ENCODE data around the gene KCNK13. TPM values are rescaled to one million over a fixed set of nuclear protein-coding genes. Genes with fewer than 3 reads are reported as not detected.

The KCNK13 gene
- total RNA-seq, 1 donor from 2014 or later = 3.2 TPM

DNA sequence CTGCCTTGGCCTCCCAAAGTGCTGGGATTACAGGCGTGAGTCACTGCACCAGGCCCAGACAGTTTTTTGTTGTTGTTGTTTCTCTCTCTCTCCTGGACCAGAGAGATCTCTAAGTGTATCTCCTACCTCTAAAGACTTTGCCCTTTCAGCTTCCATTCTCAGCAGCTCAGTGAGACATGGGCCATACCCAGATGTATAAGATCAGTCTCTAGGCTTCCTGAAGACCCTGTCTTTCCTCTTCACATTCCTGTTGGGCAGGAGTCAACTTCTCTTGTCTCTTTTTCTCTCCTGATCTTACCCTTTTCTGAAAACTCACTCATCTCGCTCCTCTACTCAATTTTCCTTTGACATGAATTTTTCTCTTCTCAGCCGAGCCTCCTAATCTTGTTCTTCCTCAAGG, 42.0 kb downstream of the KCNK13 start:
- no peaks in the 10 kb centered on the region for H3K9me3 Mint-ChIP-seq
- peak overlapping the region; percentile 66 for H3K27ac Mint-ChIP-seq
- no peak for DNase-seq (ENCODE audit: extremely low spot score, unreplicated experiment)
- no peaks in the 10 kb centered on the region for H3K27me3 Mint-ChIP-seq
- H3K36me3 Mint-ChIP-seq = no peaks in the 10 kb centered on the region
- TF ChIP-seq, protein P1, sequence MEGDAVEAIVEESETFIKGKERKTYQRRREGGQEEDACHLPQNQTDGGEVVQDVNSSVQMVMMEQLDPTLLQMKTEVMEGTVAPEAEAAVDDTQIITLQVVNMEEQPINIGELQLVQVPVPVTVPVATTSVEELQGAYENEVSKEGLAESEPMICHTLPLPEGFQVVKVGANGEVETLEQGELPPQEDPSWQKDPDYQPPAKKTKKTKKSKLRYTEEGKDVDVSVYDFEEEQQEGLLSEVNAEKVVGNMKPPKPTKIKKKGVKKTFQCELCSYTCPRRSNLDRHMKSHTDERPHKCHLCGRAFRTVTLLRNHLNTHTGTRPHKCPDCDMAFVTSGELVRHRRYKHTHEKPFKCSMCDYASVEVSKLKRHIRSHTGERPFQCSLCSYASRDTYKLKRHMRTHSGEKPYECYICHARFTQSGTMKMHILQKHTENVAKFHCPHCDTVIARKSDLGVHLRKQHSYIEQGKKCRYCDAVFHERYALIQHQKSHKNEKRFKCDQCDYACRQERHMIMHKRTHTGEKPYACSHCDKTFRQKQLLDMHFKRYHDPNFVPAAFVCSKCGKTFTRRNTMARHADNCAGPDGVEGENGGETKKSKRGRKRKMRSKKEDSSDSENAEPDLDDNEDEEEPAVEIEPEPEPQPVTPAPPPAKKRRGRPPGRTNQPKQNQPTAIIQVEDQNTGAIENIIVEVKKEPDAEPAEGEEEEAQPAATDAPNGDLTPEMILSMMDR (conservative IDR thresholded peaks at IDR 0.05) = no peak
- H3K4me1 Mint-ChIP-seq (ENCODE audit: unreplicated experiment) = no peaks in the 10 kb centered on the region
- peak overlapping the region; percentile 8 for H3K4me3 Mint-ChIP-seq

DNA sequence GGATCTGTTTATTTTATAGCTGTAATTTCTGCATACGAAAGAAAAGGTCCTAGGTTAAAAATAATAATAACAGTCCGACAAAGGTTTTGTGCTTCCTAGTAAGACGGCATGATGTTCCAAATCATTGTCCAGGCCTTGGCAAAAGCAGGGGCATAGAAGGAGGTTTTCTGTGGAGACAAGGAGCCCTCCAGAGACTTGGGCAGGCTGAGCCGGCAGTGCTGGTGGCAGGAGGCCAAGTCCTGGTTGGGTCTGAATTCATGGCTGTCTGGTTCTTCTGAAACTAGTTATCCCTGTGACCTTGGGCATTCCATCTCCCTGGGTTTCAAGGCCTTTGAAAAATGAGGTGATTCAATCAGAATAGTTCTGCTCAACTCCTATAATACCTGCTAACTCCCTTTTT, 44.0 kb downstream of the KCNK13 start:
- Mint-ChIP-seq H3K36me3 (no peaks in the 10 kb centered on the region), H3K4me3 (no peak overlapping the region), H3K4me1 (ENCODE audit: unreplicated experiment) (no peaks in the 10 kb centered on the region), H3K27me3 (no peaks in the 10 kb centered on the region), H3K9me3 (no peaks in the 10 kb centered on the region), H3K27ac (no peak overlapping the region)
- no peak for DNase-seq (ENCODE audit: extremely low spot score, unreplicated experiment)
- TF ChIP-seq, protein P1 (conservative IDR thresholded peaks at IDR 0.05) = no peak

DNA sequence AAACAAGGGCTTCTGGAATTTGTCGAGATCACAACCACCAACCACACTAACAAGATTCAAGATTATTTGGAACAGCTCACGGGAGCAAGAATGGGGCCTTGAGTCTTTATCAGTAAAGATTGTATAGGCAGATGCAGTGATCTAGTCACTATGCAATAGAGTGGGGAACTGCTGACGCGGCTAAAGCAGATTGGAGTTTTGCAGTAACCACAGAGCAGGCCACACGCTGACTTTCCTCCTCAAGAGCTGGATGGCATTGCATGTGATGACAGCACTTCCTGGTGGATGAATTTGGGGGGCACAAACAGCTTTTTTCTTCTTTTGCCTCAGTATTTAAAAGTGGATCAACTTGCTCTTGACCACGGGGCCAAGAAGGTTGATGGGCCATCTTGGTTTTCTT, 46.0 kb downstream of the KCNK13 start:
- Mint-ChIP-seq H3K4me1 (ENCODE audit: unreplicated experiment) (peaks cover 5% of the 10 kb centered on the region), H3K27me3 (peaks cover 9% of the 10 kb centered on the region), H3K9me3 (no peaks in the 10 kb centered on the region), H3K36me3 (no peaks in the 10 kb centered on the region), H3K4me3 (no peak overlapping the region), H3K27ac (no peak overlapping the region)
- DNase-seq (ENCODE audit: extremely low spot score, unreplicated experiment) = no peak
- TF ChIP-seq, protein P1 (conservative IDR thresholded peaks at IDR 0.05) = no peak

DNA sequence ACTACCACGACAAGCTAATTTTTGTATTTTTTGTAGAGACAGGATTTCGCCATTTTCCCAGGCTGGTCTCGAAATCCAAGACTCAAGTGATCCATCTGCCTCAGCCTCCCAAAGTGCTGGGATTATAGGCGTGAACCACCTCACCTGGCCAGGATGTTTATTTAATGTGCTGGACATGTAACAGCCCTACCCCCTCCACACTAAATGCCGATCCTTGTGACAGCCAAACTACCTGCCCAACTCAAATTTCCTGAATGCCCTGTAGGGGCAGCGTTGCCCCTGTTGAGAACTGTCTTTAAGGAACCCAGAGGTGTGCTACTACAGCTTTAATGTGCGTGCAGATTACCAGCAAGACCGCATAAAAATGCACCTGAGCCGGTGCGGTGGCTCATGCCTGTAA, 48.1 kb downstream of the KCNK13 start:
- H3K9me3 Mint-ChIP-seq = no peaks in the 10 kb centered on the region
- TF ChIP-seq, protein P1 (conservative IDR thresholded peaks at IDR 0.05) = peak; percentile 41
- H3K4me3 Mint-ChIP-seq = no peak overlapping the region
- H3K36me3 Mint-ChIP-seq = no peaks in the 10 kb centered on the region
- H3K27ac Mint-ChIP-seq = no peak overlapping the region
- H3K27me3 Mint-ChIP-seq = peaks cover 9% of the 10 kb centered on the region
- peaks cover 5% of the 10 kb centered on the region for H3K4me1 Mint-ChIP-seq (ENCODE audit: unreplicated experiment)
- no peak for DNase-seq (ENCODE audit: extremely low spot score, unreplicated experiment)

DNA sequence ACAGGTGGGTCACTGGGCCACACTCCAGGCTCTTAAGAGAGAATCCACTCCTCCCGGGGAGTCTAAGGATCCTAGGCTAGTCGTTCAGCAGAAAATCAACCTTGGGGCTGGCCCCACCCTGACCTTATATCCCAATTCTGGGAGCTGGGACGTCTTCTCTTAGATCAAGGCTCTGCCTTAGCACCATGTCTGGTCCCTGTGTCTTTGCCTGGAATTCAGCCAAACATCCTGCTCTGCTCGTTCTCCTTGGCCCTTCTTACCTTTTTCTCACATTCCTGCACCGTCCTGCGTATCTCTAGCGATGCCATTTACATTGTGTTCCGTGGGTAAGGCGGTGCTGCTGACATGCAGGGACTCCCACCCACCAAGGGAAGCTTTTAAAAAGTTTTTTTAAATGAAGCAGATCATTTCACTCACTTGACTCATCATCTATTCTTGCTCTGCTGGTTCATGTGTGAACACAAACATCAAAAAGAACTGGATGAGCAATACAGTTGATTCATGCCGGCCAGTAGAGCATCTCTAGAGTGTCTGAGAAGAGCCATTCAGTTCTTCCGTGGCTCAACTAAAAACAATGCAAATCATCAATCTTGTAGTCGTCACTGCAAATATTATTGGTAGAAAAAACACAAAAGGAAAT, 50.2 kb downstream of the KCNK13 start:
- H3K4me1 Mint-ChIP-seq (ENCODE audit: unreplicated experiment) = peaks cover 5% of the 10 kb centered on the region
- DNase-seq (ENCODE audit: extremely low spot score, unreplicated experiment) = no peak
- H3K36me3 Mint-ChIP-seq = no peaks in the 10 kb centered on the region
- TF ChIP-seq, protein P1 (conservative IDR thresholded peaks at IDR 0.05) = no peak
- peaks cover 9% of the 10 kb centered on the region for H3K27me3 Mint-ChIP-seq
- no peaks in the 10 kb centered on the region for H3K9me3 Mint-ChIP-seq
- peak overlapping the region; percentile 63 for H3K4me3 Mint-ChIP-seq
- peak overlapping the region; percentile 89 for H3K27ac Mint-ChIP-seq

All from type B pancreatic cell (in vitro differentiated cells).